Karpas-422 (cell line): ENCODE data around the gene CTXND1. TPM values are rescaled to one million over a fixed set of nuclear protein-coding genes. Genes with fewer than 3 reads are reported as not detected.

Source experiments
- DNase-seq: peaks from one replicate; pipeline ENCODE4 v3.0.0-alpha.2; 2015
- H2AFZ ChIP-seq: fragments of 200-600 bp; sonication (generic); 2 replicates; pipeline ENCODE4 v1.6.1; 2014; ENCODE audit warnings: antibody characterized with exemption, low read length, mixed read lengths
- H3K27ac ChIP-seq: fragments of 200-600 bp; sonication (generic); 2 replicates; pipeline ENCODE4 v1.5.1; 2014; ENCODE audit warnings: mild to moderate bottlenecking, low read length, moderate library complexity
- H3K27me3 ChIP-seq: fragments of 200-600 bp; sonication (generic); 2 replicates; pipeline ENCODE4 v1.6.1; 2014; ENCODE audit warnings: low read length, mixed read lengths
- H3K36me3 ChIP-seq: fragments of 200-600 bp; sonication (generic); 2 replicates; pipeline ENCODE4 v1.6.1; 2014; ENCODE audit warnings: low read length, mixed read lengths; ENCODE audit not compliant: insufficient read depth
- H3K4me1 ChIP-seq: fragments of 200-600 bp; sonication (generic); 2 replicates; pipeline ENCODE4 v1.6.1; 2014; ENCODE audit warnings: mild to moderate bottlenecking, low read length, mixed read lengths
- H3K4me2 ChIP-seq: fragments of 200-600 bp; sonication (generic); 2 replicates; pipeline ENCODE4 v1.6.1; 2014; ENCODE audit warnings: low read length, low read depth, mild to moderate bottlenecking; ENCODE audit not compliant: poor library complexity, severe bottlenecking
- H3K4me3 ChIP-seq: fragments of 200-600 bp; sonication (generic); 2 replicates; pipeline ENCODE4 v1.5.1; 2014; ENCODE audit warnings: mild to moderate bottlenecking, antibody characterized with exemption, low read length, mixed read lengths
- H3K79me2 ChIP-seq: fragments of 200-600 bp; sonication (generic); 2 replicates; pipeline ENCODE4 v1.6.1; 2014; ENCODE audit warnings: mild to moderate bottlenecking, low read length, mixed read lengths
- H3K9ac ChIP-seq: fragments of 200-600 bp; sonication (generic); 2 replicates; pipeline ENCODE4 v1.6.0; 2014; ENCODE audit warnings: low read length
- H3K9me2 ChIP-seq: fragments of 200-600 bp; sonication (generic), shearing (Covaris generic); replicated peaks from 2 replicates; pipeline ENCODE4 v1.6.0; 2014; ENCODE audit warnings: mild to moderate bottlenecking, low read length, moderate library complexity; ENCODE audit not compliant: insufficient read depth
- H3K9me3 ChIP-seq: fragments of 300-700, 200-600 bp; sonication (generic); 2 replicates; pipeline ENCODE4 v1.6.1; 2014; ENCODE audit warnings: low read length, mixed read lengths
- H4K20me1 ChIP-seq: fragments of 200-600 bp; sonication (generic); 2 replicates; pipeline ENCODE4 v1.6.1; 2014; ENCODE audit warnings: mild to moderate bottlenecking, antibody characterized with exemption, low read length, low read depth; ENCODE audit not compliant: insufficient read depth
- total RNA-seq: library from RNA; depleted of rRNA; stranded (reverse); fragments of >200 nt; shearing (Covaris generic); gene quantifications from 2 replicates; pipeline ENCODE4 v1.2.3, GENCODE V29; 2014; ENCODE audit warnings: low replicate concordance; rRNA removed

Gene CTXND1
- total RNA-seq, 1 experiment from 2014 or later: not detected

GRCh38 chr15:80151576-80151975 is 100.4 kb downstream of the CTXND1 start:
- H3K27ac ChIP-seq: no peak overlapping the region; the same call in 1 of the 2 replicates
- H3K27me3 ChIP-seq: no peaks in the 10 kb centered on the region
- no peaks in the 10 kb centered on the region for H3K9me3 ChIP-seq
- peak overlapping the region; percentile 92; the same call in 1 of the 2 replicates for H2AFZ ChIP-seq
- DNase-seq: no peak
- peak overlapping the region; percentile 89 for H3K4me2 ChIP-seq
- H3K4me1 ChIP-seq: peaks cover 18% of the 10 kb centered on the region
- no peaks in the 10 kb centered on the region for H4K20me1 ChIP-seq
- H3K79me2 ChIP-seq: peaks cover 17% of the 10 kb centered on the region
- peak overlapping the region; percentile 64 for H3K4me3 ChIP-seq
- peak overlapping the region; percentile 68; the same call in 1 of the 2 replicates for H3K9ac ChIP-seq
- no peaks in the 10 kb centered on the region for H3K36me3 ChIP-seq
- no peaks in the 10 kb centered on the region for H3K9me2 ChIP-seq

- no peak overlapping the region for H3K9ac ChIP-seq
- H4K20me1 ChIP-seq: no peaks in the 10 kb centered on the region
- no peak overlapping the region for H3K4me2 ChIP-seq
- H3K4me1 ChIP-seq: peaks cover 18% of the 10 kb centered on the region
- H3K27ac ChIP-seq: no peak overlapping the region
- no peaks in the 10 kb centered on the region for H3K9me3 ChIP-seq
- no peak overlapping the region for H2AFZ ChIP-seq
- peaks cover 17% of the 10 kb centered on the region for H3K79me2 ChIP-seq
- no peaks in the 10 kb centered on the region for H3K27me3 ChIP-seq
- no peak for DNase-seq
- H3K9me2 ChIP-seq: no peaks in the 10 kb centered on the region; the same call in 1 of the 2 replicates
- no peak overlapping the region for H3K4me3 ChIP-seq
- no peaks in the 10 kb centered on the region for H3K36me3 ChIP-seq
Measured at GRCh38 chr15:80151148-80151547, 100.9 kb downstream of the CTXND1 start.

Other genes starting within 250 kb of the CTXND1 start
- 114 and 174 TPM in 2 replicates for gene ZFAND6, start 192.5 kb downstream of the CTXND1 start, total RNA-seq
- 38.8 and 57.0 TPM in 2 replicates for gene FAH, start 99.2 kb downstream of the CTXND1 start, total RNA-seq
- not detected in 2 replicates for gene ARNT2, start 152.2 kb upstream of the CTXND1 start, total RNA-seq